Measurements from ENCODE around the gene SLC26A6. TPM values are rescaled to one million over a fixed set of nuclear protein-coding genes. Genes with fewer than 3 reads are reported as not detected.

SLC26A6 gene
- total RNA-seq, 4 donors from 2014 or later = 6.1 to 17.3 (median 10.1) TPM

- in situ Hi-C loops (cut with MboI; ENCODE audit: low sequenced_read_pairs in 4 of 4) (no loop called here), intact Hi-C loops (cut with DNase I; ENCODE audit: low total_unique reads) (no loop called here)
- DNase-seq (no peak), ATAC-seq (no peak)
- no peaks in the 10 kb centered on the region for H3K27me3 ChIP-seq
- peaks cover 0 to 8% of the 10 kb centered on the region in 2 donors for H3K4me1 ChIP-seq
- TF ChIP-seq POLR2A (IDR thresholded peaks at IDR 0.05) (no peak), CTCF (IDR thresholded peaks at IDR 0.05 in 4 of 5, conservative IDR thresholded peaks at IDR 0.05 in 1 of 5) (no peak)
- no peaks in the 10 kb centered on the region for H3K36me3 ChIP-seq
- H3K4me3 ChIP-seq = no peak overlapping the region
- no peaks in the 10 kb centered on the region for H3K9me3 ChIP-seq
- no peak overlapping the region for H3K27ac ChIP-seq
Observed at GRCh38 chr3:48651771-48652170, 16.5 kb upstream of the SLC26A6 start.

- Histone ChIP-seq H3K36me3 (no peaks in the 10 kb centered on the region), H3K9me3 (no peaks in the 10 kb centered on the region), H3K27ac (no peak overlapping the region), H3K4me3 (no peak overlapping the region), H3K4me1 (peaks cover 0 to 3% of the 10 kb centered on the region in 2 donors), H3K27me3 (no peaks in the 10 kb centered on the region)
- DNase-seq (no peak), ATAC-seq (no peak)
- intact Hi-C loops (cut with DNase I; ENCODE audit: low total_unique reads) (no loop called here), in situ Hi-C loops (cut with MboI; ENCODE audit: low sequenced_read_pairs in 4 of 4) (no loop called here)
- TF ChIP-seq CTCF (IDR thresholded peaks at IDR 0.05 in 4 of 5, conservative IDR thresholded peaks at IDR 0.05 in 1 of 5) = no peak
- no peak for TF ChIP-seq POLR2A (IDR thresholded peaks at IDR 0.05)
Observed at GRCh38 chr3:48650723-48651122, 15.5 kb upstream of the SLC26A6 start.

GRCh38 chr3:48648188-48648850, 13.1 kb upstream of the SLC26A6 start:
- in situ Hi-C loops (cut with MboI; ENCODE audit: low sequenced_read_pairs in 4 of 4) (no loop called here), intact Hi-C loops (cut with DNase I; ENCODE audit: low total_unique reads) (no loop called here)
- TF ChIP-seq POLR2A (IDR thresholded peaks at IDR 0.05) (no peak), CTCF (IDR thresholded peaks at IDR 0.05 in 4 of 5, conservative IDR thresholded peaks at IDR 0.05 in 1 of 5) (no peak)
- no peaks in the 10 kb centered on the region for H3K4me1 ChIP-seq
- H3K9me3 ChIP-seq = no peaks in the 10 kb centered on the region
- no peak overlapping the region for H3K27ac ChIP-seq
- DNase-seq (no peak), ATAC-seq (no peak)
- H3K4me3 ChIP-seq = no peak overlapping the region
- H3K27me3 ChIP-seq = no peaks in the 10 kb centered on the region
- H3K36me3 ChIP-seq = no peaks in the 10 kb centered on the region

GRCh38 chr3:48647714-48648113, 12.5 kb upstream of the SLC26A6 start:
- H3K4me3 ChIP-seq = no peak overlapping the region
- no peaks in the 10 kb centered on the region for H3K27me3 ChIP-seq
- H3K36me3 ChIP-seq = no peaks in the 10 kb centered on the region
- in situ Hi-C loops (cut with MboI; ENCODE audit: low sequenced_read_pairs in 4 of 4) (no loop called here), intact Hi-C loops (cut with DNase I; ENCODE audit: low total_unique reads) (no loop called here)
- no peak for ATAC-seq
- H3K27ac ChIP-seq = no peak overlapping the region
- TF ChIP-seq CTCF (IDR thresholded peaks at IDR 0.05 in 4 of 5, conservative IDR thresholded peaks at IDR 0.05 in 1 of 5) = no peak
- TF ChIP-seq POLR2A (IDR thresholded peaks at IDR 0.05) = no peak
- no peaks in the 10 kb centered on the region for H3K9me3 ChIP-seq
- H3K4me1 ChIP-seq = no peaks in the 10 kb centered on the region
- no peak for DNase-seq
